GM10266 (cell line): ENCODE results near the gene MSI1.

Source experiments
- DNase-seq: peaks from one replicate; pipeline ENCODE4 v3.0.0; 2012; ENCODE audit errors: extremely low spot score
- TF ChIP-seq, protein P1 (sequence below): IDR thresholded peaks from 2 replicates; pipeline ENCODE4 v1.5.1; 2012; ENCODE audit warnings: mild to moderate bottlenecking, low read depth; ENCODE audit not compliant: control insufficient read depth, insufficient read depth; ENCODE audit errors: missing control alignments

MSI1 gene

GRCh38 chr12:120363274-120363855, 5.6 kb downstream of the MSI1 start:
- TF ChIP-seq, protein P1, sequence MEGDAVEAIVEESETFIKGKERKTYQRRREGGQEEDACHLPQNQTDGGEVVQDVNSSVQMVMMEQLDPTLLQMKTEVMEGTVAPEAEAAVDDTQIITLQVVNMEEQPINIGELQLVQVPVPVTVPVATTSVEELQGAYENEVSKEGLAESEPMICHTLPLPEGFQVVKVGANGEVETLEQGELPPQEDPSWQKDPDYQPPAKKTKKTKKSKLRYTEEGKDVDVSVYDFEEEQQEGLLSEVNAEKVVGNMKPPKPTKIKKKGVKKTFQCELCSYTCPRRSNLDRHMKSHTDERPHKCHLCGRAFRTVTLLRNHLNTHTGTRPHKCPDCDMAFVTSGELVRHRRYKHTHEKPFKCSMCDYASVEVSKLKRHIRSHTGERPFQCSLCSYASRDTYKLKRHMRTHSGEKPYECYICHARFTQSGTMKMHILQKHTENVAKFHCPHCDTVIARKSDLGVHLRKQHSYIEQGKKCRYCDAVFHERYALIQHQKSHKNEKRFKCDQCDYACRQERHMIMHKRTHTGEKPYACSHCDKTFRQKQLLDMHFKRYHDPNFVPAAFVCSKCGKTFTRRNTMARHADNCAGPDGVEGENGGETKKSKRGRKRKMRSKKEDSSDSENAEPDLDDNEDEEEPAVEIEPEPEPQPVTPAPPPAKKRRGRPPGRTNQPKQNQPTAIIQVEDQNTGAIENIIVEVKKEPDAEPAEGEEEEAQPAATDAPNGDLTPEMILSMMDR, result no peak
- DNase-seq, result no peak

DNA sequence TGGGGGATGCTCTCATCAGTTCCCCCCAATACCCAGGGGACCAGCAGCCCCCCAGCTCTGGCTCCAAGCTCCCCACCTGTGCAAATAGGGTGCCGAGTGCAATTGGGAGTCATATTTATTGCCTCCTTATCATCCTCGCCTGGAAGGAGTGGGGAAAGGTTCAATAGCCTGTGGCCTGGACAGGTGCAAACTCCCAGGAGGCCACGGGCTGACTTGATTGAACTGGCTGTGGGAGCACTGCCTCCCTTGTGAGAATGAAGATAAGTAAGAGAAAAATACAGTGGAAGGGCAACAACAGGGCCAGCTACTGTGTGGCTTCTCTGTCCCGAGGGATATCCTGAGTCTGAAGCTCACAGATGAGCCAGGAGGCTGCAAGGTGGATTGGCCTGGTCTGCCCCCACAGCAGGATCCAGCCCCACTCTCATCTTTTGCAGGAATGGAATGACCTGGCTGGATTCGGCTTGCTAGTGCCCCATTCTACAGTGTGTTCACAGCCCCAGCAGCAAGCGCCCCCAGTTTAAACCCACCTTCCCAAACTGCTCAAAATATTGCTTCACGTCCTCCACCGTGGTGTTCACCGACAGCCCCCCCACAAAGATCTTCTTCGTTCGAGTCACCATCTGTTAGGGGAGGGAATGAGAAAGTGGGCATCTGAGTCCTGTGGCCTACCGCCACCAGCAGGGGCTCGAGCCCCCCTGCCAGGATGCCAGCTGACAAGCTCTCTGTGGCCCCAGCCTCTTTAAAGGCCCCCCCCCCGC, 6.3 kb downstream of the MSI1 start:
- no peak for DNase-seq

GRCh38 chr12:120361506-120362208, 7.3 kb downstream of the MSI1 start:
- peak; percentile 81 for DNase-seq
- TF ChIP-seq, protein P1, result no peak

More for the DNA sequence above, 6.3 kb downstream of the MSI1 start:
- TF ChIP-seq, protein P1, result no peak

GRCh38 chr12:120359128-120359527, 9.8 kb downstream of the MSI1 start:
- no peak for DNase-seq
- TF ChIP-seq, protein P1, result no peak

DNA sequence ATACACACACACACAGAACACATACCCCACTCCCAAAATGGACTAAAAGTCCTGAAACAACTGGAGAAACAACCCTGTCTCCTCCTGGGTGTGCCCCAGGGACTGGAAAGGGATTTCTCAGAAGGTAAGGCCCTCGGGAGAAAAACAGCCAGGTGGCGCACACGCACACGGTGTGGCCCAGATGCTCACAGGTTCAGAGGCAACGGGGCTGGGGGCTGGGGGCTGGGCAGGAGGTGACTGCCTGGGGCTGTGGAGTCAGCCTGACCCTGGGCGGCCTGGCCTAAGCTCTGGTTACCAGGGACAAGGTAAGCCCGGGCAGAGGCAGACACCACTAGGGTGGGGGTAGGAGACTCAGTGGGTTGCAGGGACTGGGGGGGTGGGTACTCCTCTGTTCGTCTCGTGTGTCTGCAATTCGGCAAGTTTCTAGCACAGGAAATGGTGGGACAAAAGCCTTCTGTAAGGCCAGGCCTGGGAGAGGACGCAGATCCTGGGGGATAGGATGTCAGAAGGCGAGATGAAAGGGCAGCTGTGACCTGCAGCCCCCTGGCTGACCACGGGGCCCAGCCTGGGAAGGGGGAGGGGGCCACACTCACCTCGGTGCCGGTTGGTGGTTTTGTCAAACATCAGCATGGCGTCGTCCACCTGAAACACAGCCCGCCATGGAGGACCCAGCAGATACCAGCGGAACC, 10.4 kb downstream of the MSI1 start:
- TF ChIP-seq, protein P1, result no peak
- no peak for DNase-seq

GRCh38 chr12:120357104-120357503, 11.9 kb downstream of the MSI1 start:
- TF ChIP-seq, protein P1, result no peak
- no peak for DNase-seq
